Measurements from ENCODE around the gene RHBDL1.

The RHBDL1 gene

DNA sequence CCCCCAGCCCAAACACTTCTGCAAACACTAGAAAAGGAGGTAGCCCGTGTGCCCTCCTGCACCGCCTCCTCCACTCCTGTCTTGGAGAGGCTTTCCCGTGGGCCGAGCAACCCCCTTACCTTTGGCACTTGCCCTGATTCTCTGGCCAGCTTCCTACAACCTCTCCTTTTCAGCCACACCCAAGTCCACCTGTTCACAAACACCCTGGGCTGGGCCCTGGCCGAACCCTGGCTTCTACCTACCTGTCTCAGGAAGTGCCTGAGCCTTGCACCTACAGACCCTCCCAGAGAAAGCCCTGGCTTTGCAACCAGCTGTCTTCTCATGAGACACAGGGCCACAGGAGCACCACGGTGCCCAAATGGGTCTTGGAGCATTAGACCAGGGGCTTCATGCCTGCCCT, 43.5 kb downstream of the RHBDL1 start:
- DNase-seq (ENCODE audit: low read depth in 2 of 2), result no peak

GRCh38 chr16:719815-720446, 44.5 kb downstream of the RHBDL1 start:
- DNase-seq (ENCODE audit: low read depth in 2 of 2), result no peak

DNA sequence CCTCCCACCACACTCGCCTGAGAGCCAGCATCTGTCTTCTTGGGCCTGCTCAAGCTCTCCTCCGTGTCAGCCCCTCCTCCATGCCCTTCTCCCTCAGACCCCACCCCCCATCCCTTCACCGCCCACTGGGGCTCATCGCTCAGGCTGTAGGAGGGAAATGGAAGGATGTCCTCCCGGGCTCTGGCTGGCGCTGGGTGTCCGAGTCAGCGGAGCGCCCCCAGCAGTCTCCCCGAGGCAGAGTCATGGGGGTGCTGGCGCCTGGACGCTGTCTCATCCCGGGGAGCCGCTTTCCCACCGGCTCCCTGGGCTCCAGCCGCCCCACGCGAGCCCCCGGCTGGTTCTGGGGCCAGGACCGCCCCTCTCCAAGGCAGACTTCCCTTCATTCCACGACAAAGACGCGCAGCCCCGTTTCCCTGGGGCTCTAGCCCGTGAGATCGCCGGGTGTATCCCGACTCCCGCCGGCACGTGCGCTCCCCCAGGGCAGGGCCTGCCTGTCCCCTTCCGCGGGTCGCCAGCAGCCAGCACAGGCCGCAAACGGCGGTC, 45.0 kb downstream of the RHBDL1 start:
- DNase-seq (ENCODE audit: low read depth in 2 of 2), result peak in 1 of 2 experiments; percentile 24

DNA sequence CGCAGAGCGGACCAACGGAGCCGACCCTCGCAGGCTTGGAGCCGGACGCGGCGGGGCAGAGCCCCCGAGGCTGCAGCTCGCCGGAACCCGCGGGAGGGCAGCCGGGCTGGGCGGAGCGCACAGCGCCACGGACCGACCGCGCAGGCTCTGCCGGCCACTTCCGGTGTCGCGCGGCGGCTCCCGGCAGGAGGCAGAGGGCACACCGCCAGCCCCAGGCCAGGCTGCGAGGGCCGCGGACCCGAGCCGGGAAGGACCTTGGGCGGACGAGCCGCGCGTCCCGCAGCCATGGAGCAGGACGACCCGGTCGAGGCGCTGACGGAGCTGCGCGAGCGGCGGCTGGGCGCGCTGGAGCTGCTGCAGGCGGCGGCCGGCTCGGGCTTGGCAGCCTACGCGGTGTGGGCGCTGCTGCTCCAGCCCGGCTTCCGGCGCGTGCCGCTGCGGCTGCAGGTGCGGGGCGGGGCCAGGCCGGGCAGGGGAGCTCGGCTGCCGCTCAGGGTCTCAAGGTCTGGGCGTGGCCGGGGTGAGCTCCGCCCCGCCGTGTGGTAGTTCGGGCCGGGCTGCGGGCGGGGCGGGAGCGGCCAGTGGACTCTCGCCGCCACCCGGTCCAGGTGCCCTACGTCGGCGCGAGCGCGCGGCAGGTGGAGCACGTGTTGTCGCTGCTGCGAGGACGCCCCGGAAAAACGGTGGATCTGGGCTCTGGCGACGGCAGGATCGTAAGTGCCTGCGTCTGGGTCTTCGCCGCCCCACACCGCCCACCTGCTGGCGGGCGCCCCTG, 45.7 kb downstream of the RHBDL1 start, which contains the start of gene ANTKMT:
ANTKMT (plus strand) TSS at position 157 of the 775 bp plus-strand sequence; CDS start at position 286, 129 bp downstream.
- DNase-seq (ENCODE audit: low read depth in 2 of 2), result peak in 1 of 2 experiments; percentile 20

DNA sequence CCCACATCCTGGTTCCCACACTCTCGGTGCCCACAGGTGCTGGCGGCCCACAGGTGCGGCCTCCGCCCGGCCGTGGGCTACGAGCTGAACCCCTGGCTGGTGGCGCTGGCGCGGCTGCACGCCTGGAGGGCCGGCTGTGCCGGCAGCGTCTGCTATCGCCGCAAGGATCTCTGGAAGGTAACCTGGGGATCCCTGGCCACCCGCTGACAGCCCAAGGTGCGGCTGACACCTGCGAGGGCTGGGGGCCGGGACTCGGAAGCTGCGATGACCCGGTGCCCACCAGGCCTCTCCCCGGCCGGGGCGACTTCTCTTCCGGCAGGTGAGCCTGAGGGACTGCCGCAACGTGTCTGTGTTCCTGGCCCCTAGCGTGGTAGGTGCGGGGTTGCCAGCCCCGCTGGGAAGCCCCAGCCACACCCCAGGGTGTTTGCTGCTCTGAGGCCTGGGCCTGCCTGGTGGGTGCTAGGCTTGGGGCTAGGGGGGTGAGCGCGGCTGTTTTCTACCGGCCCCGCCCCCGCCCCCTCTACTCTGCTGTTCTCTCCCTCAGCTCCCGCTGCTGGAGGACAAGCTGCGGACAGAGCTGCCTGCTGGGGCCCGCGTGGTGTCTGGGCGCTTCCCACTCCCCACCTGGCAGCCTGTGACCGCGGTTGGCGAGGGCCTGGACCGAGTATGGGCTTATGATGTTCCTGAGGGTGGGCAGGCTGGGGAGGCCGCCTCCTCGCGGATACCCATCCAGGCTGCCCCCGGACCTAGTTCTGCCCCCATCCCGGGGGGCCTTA, 46.5 kb downstream of the RHBDL1 start:
- no peak for DNase-seq (ENCODE audit: low read depth in 2 of 2)

GRCh38 chr16:722835-723633, 47.6 kb downstream of the RHBDL1 start:
- no peak for DNase-seq (ENCODE audit: low read depth in 2 of 2)

- no peak for DNase-seq (ENCODE audit: low read depth in 2 of 2)
These were observed 48.2 kb downstream of the RHBDL1 start for GRCh38 chr16:723695-724094.

- DNase-seq (ENCODE audit: low read depth in 2 of 2), result no peak
These were observed 48.9 kb downstream of the RHBDL1 start for GRCh38 chr16:724188-725040.

DNA sequence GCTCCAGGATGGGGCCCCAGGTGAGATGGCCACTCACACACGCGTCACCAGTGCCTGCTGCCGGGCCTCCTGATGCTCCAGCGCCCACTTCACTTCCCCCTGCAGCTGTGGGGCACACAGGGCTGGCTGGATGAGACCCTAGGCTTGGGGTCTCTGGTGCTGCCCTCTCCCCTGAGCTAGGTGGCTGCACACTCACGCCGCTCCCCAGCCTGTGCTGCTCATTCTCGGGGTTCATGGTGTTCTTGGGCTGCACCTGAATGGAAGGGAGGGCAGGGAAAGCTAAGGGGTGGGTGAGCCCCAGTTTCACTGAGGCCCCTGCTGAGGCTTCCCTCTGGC, 49.5 kb downstream of the RHBDL1 start:
- DNase-seq (ENCODE audit: low read depth in 2 of 2), result no peak

- DNase-seq (ENCODE audit: low read depth in 2 of 2), result no peak
These were observed 50.2 kb downstream of the RHBDL1 start for GRCh38 chr16:725463-726187.

- no peak for DNase-seq (ENCODE audit: low read depth in 2 of 2)
These were observed 50.6 kb downstream of the RHBDL1 start for GRCh38 chr16:726188-726437.

GRCh38 chr16:726438-727290, 51.2 kb downstream of the RHBDL1 start, which contains the start of the genes CCDC78 and HAGHL:
Gene CCDC78, minus strand, starts transcription at chr16:726443. Its CDS starts 76 bp downstream, at chr16:726367.
Gene HAGHL, plus strand, starts transcription at chr16:727106. Its CDS starts 404 bp downstream, at chr16:727510.
- DNase-seq (ENCODE audit: low read depth in 2 of 2), result no peak

DNA sequence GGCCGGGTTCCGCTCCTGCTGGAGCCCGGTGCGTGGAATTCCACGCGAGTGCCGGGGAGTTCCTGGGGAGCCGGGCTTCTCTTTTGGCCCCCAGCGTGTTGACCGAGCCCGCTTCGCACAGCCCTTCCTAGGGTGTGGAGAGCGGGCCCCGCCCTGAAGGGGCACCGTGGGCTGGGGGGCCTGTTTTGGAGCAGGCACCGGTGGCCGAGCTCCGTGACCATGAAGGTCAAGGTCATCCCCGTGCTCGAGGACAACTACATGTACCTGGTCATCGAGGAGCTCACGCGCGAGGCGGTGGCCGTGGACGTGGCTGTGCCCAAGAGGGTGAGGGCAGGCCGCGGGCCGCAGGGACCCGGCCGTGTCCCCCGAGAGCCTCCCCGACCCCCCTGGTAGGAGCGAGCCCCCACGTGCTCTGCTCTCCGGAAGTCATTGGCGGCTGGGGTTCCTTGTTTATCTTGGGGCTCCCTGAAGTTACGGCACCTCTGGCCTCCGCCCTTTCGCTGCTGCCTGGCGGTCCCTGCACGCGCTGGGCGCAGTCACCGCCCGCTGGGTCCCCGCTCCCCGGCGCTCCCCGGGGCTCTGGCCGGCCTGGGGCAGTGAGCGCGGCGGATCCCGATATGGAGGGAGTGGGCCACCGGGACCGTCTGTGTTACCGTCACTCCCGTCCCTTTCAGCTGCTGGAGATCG, 52.0 kb downstream of the RHBDL1 start:
- DNase-seq (ENCODE audit: low read depth in 2 of 2), result no peak

Measured in fibroblast of skin of left quadriceps (primary cell).